HG03064 (cell line): ENCODE data around the gene YTHDF1.

ENCODE experiments used
- ATAC-seq: cut with Tn5 transposase; IDR thresholded peaks from one replicate; pipeline ENCODE4 v1.9.1; 2021; ENCODE audit warnings: low read depth; ENCODE audit not compliant: unreplicated experiment

YTHDF1 gene

DNA sequence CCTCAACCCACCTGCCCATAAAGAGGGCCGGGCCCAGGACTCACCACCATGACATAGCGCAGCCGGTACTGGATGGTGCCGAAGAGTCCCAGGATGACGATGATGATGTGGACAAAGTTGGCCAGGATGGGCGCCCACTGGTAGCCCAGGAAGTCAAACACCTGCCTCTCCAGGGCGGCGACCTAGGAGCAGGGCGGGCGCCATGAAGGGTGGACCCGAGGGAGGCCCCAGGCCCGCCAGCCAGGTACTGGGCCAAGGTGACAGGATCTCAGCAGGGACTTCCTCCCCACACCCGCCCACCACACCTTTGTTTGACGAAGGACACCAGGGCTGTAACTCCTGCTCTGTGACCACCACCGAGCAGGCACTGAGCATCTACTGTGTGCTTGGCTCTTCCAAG, 34.0 kb upstream of the YTHDF1 start:
- ATAC-seq = no peak

DNA sequence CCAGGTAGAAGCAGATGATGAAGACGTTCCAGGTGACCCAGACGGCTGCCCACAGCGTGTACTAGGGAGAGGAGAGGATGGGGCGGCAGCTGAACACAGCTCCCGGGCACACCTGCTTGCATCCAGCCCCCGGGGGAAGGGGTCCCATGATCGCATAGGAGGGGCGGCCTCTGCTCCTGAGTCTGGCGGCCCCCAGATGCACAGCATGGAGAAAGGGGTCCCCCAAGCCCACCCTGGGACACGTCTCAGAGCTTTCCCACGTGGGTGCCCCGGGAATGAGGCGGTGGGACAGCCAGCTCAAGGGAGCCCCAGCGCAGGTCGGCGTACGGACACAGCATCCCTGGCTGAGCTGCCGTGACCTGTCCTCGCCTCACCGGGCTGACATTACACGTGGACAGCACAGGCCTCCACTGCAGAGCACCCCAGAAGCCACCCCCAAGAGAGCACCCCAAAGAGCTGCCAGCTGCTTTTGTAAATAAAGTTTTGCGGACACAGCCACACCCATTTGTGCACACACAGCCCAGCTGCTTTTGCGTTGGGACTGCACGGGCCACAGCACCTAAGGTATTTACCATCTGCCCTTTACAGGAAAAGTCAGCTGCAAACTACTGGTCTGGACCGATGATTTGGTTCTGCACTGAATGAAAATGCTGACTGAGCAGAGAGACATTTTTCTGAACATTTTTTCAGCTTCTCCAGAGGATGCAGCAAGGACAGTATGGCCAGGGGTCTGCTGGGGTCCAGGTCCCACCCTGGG, 33.1 kb upstream of the YTHDF1 start:
- no peak for ATAC-seq

DNA sequence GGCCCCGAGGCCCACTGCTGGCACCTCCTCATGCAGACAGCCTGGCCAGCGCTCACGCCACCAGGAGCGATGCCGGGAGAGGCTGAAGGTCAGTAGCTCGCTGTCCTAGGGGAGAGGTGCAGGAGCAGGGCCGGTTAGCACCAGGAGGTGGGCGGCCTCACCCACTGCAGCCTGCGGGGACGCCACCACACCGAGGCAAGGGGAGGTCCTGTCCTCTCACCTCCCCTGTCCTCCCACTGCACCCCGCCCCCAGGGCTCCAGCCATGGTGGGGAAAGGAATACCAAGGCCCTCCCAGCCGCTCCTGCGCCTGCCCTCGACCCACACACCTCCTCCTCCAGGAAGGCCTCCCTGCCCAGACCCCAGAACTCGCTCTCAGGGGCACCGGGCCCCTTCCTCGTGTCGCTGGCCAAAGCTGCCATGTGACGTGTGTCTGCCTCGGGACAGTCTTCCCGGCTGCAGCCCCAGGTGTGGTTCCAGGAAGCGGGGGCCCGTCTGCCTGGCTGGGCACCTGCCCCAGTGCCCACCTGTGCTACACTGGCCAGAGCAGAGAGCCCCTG, 31.8 kb upstream of the YTHDF1 start:
- no peak for ATAC-seq

DNA sequence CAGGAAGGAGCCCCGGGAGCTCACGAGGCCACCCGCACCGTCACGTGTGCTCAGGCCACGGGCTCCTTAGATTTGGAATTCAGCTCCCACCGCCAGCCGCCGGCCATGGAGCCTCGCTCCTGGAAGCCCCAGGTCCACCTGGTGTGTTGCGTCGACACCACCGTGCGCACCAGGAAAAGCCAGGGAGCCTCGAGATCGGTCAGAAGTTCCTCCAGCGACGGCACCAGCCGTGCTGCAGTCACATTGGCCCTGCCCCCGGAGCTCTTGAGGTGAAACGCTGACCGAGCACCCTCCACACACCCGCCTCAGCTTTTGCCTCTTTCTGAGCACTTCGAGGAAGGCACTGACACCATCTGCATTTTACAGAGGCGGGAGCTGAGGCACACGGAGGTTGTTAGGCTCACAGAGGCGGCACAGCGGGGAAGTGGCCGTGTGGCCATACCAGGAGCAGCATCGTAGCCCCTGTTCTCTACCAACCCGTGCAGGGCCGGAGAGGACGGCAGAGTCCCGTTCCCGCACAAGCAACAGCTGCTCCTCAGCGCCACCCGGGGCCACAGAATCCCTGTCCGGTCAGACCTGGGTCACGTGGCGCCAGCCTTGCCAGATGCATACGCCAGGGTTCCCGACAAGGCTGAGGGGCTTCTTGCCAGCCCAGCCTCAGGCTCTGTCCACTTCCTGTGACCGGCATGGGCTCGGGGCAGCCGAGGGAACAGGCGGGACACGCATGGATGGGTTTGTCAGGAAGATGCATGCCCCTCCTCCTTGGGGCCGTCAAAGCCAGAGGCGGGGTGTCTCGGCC, 30.8 kb upstream of the YTHDF1 start:
- no peak for ATAC-seq

DNA sequence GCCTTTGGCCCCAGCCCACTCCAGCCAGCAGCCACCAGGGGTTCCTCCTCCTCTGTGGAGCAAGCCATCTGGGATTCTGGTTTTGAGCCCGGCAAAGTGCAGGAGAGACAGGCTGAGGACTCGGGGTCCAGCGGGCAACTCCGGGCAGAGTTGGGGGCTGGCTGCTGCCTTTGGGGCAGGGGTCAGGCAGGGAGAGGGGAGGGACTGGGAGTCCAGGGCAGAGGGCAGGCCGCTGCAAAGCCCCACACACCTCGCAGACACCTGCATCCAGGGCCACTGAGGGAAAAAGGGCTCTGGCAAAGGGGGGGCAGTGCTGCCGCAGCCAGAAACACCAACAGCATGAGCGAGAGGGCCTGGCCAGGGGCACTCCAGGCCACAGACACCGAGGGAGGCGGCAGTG, 28.5 kb upstream of the YTHDF1 start:
- no peak for ATAC-seq

DNA sequence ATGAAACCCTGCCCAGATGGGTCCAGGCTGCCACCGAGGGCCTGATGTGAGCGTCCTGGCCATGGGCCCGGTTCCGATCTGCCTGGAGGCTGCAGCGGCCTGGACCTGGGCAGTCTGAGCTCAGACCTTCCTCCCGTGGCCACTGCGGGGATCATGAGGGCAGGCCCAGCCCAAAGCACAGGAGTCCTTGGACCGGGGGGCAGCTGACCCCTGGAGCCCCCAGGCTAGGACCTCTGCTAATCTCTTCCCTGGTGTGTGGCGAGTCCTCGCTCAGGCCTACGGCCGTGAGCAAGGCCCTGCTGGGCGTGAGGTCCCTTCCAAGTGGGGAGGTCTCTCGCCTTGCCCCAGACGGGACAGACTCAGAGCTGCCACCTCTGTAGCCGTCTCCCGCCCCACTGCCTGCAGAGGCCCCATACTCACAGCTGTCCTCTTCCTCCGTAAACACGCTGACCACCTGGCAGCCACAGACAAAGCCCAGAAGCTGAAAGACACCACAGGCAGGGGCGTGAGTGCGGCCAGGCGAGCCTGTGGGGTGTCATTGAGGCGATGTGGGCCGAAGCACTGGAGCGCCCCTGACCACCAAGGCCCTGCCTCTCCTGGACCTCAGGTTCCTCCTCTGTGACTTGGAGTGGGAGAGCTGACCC, 27.8 kb upstream of the YTHDF1 start:
- no peak for ATAC-seq

DNA sequence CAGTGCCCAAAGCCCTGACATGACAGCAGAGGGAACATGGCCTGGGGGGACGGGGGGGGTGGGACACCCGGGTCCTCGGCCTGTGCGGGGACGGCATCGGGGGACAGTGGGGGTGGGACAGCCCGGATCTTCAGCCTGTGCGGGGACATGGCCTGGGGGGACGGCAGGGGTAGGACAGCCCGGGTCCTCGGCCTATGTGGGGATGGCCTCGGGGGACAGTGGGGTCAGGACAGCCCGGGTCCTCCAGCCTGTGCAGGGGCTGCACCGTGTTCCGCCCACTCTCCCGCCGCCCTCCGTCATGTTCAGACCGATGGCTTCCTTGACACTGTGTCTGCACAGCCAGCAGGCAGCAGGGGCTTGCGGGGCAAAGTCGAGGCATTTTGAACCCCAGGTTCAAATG, 26.8 kb upstream of the YTHDF1 start:
- ATAC-seq = no peak

DNA sequence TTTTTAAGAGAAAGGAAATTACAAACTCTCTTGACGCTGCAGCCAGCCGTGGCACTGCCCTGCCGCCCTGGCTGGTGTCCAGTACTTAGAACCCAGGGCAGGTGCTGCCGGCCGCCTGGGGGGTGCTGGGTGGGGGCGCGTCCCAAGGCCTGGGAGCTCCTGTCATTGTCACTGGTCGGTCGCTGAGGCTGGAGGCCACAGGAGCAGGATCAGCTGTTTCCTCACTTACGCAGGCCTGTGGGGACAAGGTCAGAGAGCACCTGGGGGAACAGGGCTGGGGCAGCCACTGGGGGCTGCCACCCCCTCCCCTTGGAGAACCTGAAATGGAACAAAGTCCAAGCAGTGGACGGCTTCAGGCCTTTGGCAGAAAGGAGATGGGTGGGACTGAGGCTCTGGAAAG, 25.3 kb upstream of the YTHDF1 start:
- ATAC-seq = no peak

DNA sequence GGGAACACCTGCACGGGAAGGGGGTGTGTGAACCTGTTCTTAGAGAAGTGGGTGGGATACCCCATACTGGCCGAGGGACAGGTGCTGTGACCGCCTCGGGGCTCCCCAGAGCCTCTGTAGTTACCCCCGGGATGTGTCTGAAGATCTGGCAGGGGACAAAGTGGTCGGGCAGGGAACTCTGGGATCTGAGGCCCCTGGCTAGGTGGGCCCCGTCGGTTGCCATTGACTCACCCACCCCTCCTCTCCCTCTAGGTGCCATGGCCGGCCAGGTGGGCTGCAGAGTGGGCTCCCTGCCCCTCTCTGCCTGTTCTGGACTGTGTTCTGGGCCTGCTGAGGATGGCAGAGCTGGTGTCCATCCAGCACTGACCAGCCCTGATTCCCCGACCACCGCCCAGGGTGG, 24.1 kb upstream of the YTHDF1 start:
- ATAC-seq = no peak

DNA sequence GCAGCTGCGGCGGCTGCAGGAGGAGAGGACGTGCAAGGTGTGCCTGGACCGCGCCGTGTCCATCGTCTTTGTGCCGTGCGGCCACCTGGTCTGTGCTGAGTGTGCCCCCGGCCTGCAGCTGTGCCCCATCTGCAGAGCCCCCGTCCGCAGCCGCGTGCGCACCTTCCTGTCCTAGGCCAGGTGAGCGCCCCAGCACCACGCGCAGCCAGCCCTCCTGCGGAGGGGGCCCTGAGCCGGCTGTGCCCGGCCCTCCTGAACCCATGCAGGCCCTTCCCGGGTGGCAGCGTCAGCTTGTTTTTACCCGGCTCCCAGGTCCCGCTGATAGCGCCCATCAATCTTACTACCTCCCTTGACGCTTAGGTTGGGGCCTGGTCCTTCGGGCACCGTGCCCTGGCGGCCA, 23.5 kb upstream of the YTHDF1 start:
- no peak for ATAC-seq

DNA sequence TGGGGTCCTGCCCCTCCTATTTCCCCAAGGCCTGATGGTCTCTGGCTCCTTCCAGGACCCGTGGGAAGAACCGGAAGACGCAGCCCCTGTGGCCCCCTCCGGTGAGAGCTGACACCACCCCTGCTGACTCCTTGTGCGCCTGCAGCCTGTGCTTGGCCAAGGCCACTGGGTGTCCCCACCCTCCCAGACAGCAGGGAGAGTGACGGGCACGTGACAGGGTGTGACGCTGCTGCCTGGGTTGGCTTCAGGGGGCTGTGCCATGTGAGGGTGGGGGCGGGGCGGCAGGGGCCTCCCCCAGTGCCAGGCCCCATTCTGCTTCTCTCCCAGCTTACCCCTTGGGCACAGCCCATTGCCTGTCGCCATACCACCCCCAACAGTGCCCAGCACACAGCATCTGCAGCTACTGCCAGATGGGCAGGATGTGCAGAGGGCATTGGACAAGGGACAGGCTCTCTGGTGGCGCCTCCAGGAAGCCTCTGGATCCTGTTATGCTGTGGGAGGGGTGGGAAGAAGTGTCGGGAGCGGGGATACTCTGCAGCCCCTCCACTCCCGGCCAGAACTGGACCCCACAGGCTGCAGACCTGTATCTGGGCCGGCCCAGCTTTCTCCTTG, 22.7 kb upstream of the YTHDF1 start:
- ATAC-seq = no peak

DNA sequence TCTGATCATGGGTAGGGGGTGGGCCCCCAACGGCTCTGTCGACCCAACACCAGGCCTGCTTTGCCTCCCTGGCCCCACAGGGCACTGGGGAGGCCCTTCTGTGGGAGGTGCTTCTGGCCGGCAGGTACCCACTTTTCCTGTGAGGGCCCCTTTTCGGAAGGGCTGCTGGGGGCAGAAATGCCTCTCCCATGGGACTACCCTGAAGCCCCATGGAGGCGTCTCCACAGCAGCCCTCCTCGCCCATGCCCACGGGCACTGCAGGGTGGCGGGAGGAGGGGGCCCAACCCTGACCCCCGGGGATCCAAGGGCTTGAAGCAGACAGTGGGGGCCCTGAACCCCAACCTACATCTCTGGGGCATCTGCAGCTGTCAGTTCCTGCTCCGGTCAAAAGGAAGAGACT, 22.1 kb upstream of the YTHDF1 start:
- ATAC-seq = no peak

DNA sequence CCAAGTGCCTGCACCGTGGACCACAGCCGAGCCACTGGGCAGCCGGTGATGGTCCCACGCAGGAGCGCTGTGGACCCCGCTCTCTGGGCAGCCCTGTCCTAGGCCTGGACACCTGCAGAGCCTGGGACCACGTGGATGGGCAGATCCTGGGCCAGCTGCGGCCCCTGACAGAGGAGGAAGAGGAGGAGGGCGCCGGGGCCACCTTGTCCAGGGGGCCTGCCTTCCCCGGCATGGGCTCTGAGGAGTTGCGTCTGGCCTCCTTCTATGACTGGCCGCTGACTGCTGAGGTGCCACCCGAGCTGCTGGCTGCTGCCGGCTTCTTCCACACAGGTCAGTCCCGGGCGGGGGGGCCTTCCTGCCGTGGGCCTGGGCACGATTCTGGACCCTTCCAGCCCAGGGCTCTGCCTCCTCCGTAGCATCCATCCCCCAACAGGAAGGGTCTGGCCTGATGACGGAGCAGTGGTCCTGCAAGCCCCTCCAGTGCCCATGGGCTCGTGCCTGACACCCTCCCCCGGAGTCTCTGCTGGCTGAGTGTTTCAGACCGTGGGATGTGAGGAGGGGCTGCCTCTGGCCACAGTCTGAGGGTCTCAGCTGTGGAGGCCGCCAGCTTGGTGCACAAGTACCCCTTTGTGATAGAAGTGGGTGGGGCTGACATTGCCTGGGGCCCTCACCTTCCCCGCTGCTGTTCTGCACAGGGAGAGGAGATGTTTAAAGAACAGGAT, 20.3 kb upstream of the YTHDF1 start:
- no peak for ATAC-seq

DNA sequence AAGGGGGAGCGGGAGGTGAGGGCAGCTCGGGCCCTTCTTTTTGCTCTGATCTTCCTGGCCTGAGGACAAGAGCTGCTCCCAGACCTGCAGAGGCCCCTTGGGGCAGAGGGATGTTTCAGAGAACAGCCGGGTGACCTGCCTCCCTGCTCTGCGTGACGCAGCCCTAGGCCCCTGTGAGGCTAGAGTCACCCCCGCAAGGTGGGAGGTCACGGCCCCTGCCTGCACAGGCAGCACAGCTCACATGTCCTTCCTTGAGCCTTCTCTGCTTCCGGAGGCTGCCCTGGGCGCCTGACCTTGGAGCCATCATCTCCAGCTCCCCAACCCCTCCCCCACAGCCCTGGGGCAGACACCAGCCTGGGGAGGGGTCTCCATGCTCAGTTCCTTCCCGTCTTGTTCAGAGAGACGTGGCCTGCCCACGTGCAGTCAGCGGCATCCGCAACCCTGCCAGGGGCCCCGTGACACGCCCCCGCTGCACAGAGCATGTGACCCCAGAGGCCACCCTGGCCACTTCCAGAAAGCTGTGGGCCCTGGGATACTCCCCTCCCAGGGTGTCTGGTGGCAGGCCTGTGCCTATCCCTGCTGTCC, 19.6 kb upstream of the YTHDF1 start, which contains the start of gene BIRC7:
BIRC7 (plus strand) TSS at position 507 of the 585 bp plus-strand sequence. CDS start 192 bp downstream, outside the sequence.
- ATAC-seq = no peak

DNA sequence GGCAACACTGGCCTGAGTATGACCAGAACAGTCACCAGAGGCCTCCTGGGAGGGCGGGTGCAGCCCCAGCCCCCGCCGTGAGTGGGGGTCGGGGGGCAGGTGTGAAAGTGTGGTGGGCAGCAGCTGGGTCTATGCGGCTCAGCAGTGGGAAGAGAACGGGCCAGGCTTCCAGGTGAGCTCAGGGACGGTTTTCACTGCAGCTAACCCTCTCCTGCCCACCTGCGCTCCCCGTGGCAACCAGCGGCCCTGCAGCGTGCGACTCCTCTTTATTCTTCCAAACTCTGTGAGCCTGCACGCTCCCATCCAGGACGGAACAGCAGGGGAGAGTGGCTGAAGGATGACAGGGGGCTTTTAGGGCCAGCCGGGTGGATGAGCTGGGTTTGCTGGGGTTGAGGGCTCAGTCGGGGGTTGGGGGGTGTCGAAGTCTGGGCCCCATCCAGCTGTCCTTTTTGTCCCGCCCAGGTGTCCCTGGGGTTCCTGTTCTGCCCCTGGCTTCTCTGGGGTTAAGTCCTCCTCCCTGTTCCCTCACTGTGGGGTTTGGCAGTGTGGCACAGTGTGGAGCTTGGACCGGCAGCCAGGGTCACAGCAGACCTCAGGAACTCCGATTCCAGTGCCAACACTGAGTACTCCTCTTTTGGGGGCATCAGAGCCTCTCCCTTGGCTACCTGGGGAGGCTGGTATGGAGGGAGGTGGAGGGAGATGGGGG, 18.9 kb upstream of the YTHDF1 start:
- no peak for ATAC-seq

DNA sequence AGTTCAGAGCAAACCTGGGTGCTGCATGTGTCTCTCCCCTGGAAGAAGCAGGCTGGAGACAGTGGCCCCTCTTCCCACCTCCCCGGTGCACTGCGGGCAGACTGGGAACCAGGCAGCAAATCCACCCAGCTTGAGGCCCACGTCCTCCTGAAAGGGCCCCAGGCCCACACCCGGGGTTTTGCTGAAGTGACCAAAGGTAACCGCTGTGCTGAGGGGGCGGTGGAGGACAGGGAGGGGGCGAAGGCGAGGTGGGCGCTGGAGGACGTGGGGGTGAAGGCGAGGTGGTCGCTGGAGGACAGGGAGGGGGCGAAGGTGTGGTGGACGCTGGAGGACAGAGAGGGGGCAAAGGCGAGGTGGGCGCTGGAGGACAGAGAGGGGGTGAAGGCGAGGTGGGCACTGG, 18.0 kb upstream of the YTHDF1 start:
- ATAC-seq = no peak

DNA sequence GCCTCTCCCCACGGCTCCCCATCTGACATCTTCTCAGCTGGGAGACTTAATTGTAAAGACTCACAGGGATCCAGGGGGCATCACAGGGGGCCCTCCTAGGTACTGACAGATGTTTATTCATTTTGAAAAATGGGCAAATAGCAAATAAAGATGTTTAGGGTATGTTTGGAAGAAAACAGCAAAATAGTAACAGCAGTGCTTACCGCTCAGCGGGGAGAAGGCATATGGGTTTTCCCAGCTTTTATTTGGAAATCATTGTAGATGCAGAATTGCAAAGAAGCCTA, 17.1 kb upstream of the YTHDF1 start:
- ATAC-seq = no peak

DNA sequence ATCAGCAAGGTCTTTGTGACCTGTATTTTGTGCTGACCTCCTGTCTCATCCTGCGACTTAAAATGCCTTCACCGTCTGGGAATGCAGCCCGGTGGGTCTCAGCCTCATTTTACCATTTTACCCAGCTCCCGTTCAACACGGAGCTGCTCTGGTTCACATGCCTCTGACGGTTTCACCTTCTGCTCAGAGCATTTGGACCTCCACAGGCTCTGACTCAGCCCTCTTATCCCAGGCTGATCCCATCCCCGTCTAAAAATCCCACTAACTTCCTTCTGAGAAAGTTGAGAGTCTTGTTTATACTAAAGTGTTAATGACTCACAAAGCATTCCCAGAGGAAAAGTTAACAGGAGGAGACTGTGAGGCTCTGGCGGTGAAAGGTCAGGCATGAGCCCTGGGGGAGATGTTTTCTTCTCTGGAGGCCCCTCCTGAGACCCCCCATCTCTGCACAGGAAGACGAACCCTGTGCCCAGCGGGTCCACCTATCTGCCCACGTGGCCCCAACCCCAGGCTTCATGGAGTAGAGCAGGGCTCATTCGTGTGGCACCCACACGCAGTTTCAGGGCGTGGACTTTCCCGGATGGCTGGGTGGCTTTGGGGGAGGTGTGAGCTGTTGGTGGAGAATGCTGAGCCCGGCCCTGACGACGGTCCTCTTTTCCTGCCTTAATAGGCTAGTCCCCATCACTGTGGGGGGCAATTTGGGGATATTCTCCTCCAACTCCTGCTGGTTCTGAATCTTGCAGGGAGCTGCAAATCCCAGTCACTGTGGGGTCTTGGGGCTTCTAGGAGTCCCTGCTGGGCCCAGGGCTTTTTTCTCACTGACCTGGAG, 16.5 kb upstream of the YTHDF1 start:
- no peak for ATAC-seq
